Endothelial cell (in vitro differentiated cells): ENCODE data around the gene RRP12. TPM values are rescaled to one million over a fixed set of nuclear protein-coding genes. Genes with fewer than 3 reads are reported as not detected.

Experiments used
- DNase-seq: peaks from one replicate; pipeline ENCODE4 v3.0.0; 2021; ENCODE audit warnings: low spot score
- H3K27ac Mint-ChIP-seq: one replicate; pipeline ENCODE4 v1.8.0; 2021; ENCODE audit warnings: mixed read lengths, inconsistent platforms; ENCODE audit not compliant: unreplicated experiment
- H3K27me3 Mint-ChIP-seq: one replicate; pipeline ENCODE4 v1.8.0; 2021; ENCODE audit warnings: mild to moderate bottlenecking, moderate library complexity, mixed read lengths, inconsistent platforms; ENCODE audit not compliant: unreplicated experiment
- H3K36me3 Mint-ChIP-seq: one replicate; pipeline ENCODE4 v1.8.0; 2021; ENCODE audit warnings: mild to moderate bottlenecking, low read depth, mixed read lengths, inconsistent platforms; ENCODE audit not compliant: unreplicated experiment
- H3K4me1 Mint-ChIP-seq: one replicate; pipeline ENCODE4 v1.8.0; 2021; ENCODE audit warnings: mild to moderate bottlenecking, mixed read lengths, inconsistent platforms; ENCODE audit not compliant: unreplicated experiment
- H3K4me3 Mint-ChIP-seq: one replicate; pipeline ENCODE4 v1.8.0; 2021; ENCODE audit warnings: mild to moderate bottlenecking, mixed read lengths, inconsistent platforms; ENCODE audit not compliant: unreplicated experiment
- H3K9me3 Mint-ChIP-seq: one replicate; pipeline ENCODE4 v1.8.0; 2021; ENCODE audit warnings: mixed read lengths, inconsistent platforms; ENCODE audit not compliant: unreplicated experiment
- CTCF ChIP-seq: fragments of 200-600 bp; sonication (generic); IDR thresholded peaks from one replicate; pipeline ENCODE4 v1.5.0; 2021; ENCODE audit warnings: antibody characterized with exemption; ENCODE audit not compliant: unreplicated experiment
- total RNA-seq: library from RNA; stranded (reverse); fragmentation: NEBNext Ultra II Directional; extraction: Animal tissue kit (Norgen Biotek cat#: 25700); gene quantifications from one replicate; pipeline ENCODE4 v1.2.1, GENCODE V29; 2021; ENCODE audit not compliant: unreplicated experiment

The RRP12 gene
- total RNA-seq, 1 donor from 2014 or later, result 19.5 TPM

- peak; percentile 43 for DNase-seq
- Mint-ChIP-seq H3K27ac (peak overlapping the region; percentile 97), H3K36me3 (peaks cover 27% of the 10 kb centered on the region), H3K4me1 (peaks cover 31% of the 10 kb centered on the region), H3K9me3 (no peaks in the 10 kb centered on the region), H3K27me3 (peaks cover 14% of the 10 kb centered on the region), H3K4me3 (peak overlapping the region; percentile 98)
- TF ChIP-seq CTCF, result no peak
These were observed 68.4 kb downstream of the RRP12 start for GRCh38 chr10:97332591-97333350.

- no peak overlapping the region for H3K27ac Mint-ChIP-seq
- H3K9me3 Mint-ChIP-seq, result no peaks in the 10 kb centered on the region
- peaks cover 17% of the 10 kb centered on the region for H3K27me3 Mint-ChIP-seq
- peaks cover 25% of the 10 kb centered on the region for H3K4me1 Mint-ChIP-seq
- H3K4me3 Mint-ChIP-seq, result peak overlapping the region; percentile 98
- no peak for TF ChIP-seq CTCF
- no peak for DNase-seq
- H3K36me3 Mint-ChIP-seq, result peaks cover 27% of the 10 kb centered on the region
These were observed 69.9 kb downstream of the RRP12 start for GRCh38 chr10:97331153-97331703.

GRCh38 chr10:97329766-97330165, 71.4 kb downstream of the RRP12 start:
- Mint-ChIP-seq H3K27me3 (peaks cover 17% of the 10 kb centered on the region), H3K36me3 (peaks cover 27% of the 10 kb centered on the region), H3K4me3 (no peak overlapping the region), H3K4me1 (peaks cover 22% of the 10 kb centered on the region), H3K27ac (no peak overlapping the region), H3K9me3 (no peaks in the 10 kb centered on the region)
- TF ChIP-seq CTCF, result no peak
- DNase-seq, result no peak

- no peak for TF ChIP-seq CTCF
- peaks cover 17% of the 10 kb centered on the region for H3K27me3 Mint-ChIP-seq
- H3K4me1 Mint-ChIP-seq, result peaks cover 22% of the 10 kb centered on the region
- no peaks in the 10 kb centered on the region for H3K9me3 Mint-ChIP-seq
- H3K4me3 Mint-ChIP-seq, result peak overlapping the region; percentile 68
- peak overlapping the region; percentile 24 for H3K27ac Mint-ChIP-seq
- H3K36me3 Mint-ChIP-seq, result peaks cover 27% of the 10 kb centered on the region
- DNase-seq, result no peak
These were observed 72.3 kb downstream of the RRP12 start for GRCh38 chr10:97328646-97329453.
